Parathyroid adenoma (tissue), 2 donors: ENCODE results near the gene TBK1.

ENCODE experiments used
- H2AFZ ChIP-seq: fragments of 300-600 bp; sonication (generic); one replicate; pipeline ENCODE4 v1.7.0; 2017; ENCODE audit warnings: antibody characterized with exemption, mild to moderate bottlenecking
- H3K27ac ChIP-seq: fragments of 300-600 bp; sonication (generic); one replicate; pipeline ENCODE4 v1.7.0; 2017
- H3K27me3 ChIP-seq: fragments of 300-600 bp; sonication (generic); one replicate; pipeline ENCODE4 v1.7.0; 2017; ENCODE audit warnings: low read length; ENCODE audit not compliant: control insufficient read depth, insufficient read depth
- H3K36me3 ChIP-seq: fragments of 300-600 bp; sonication (generic); one replicate; pipeline ENCODE4 v1.7.0; 2017; ENCODE audit warnings: low read length; ENCODE audit not compliant: control insufficient read depth, insufficient read depth
- H3K4me1 ChIP-seq: fragments of 300-600 bp; sonication (generic); one replicate; pipeline ENCODE4 v1.7.0; 2017; ENCODE audit warnings: control low read depth
- H3K4me2 ChIP-seq: fragments of 300-600 bp; sonication (generic); one replicate; pipeline ENCODE4 v1.7.0; 2017; ENCODE audit warnings: low read length
- H3K4me3 ChIP-seq: fragments of 300-600 bp; sonication (generic); one replicate; pipeline ENCODE4 v1.7.0; 2017; ENCODE audit warnings: low read depth, low read length
- H3K79me2 ChIP-seq: fragments of 300-600 bp; sonication (generic); one replicate; pipeline ENCODE4 v1.7.0; 2017; ENCODE audit warnings: control low read depth
- H3K9ac ChIP-seq: fragments of 300-600 bp; sonication (generic); one replicate; pipeline ENCODE4 v1.7.0; 2017; ENCODE audit warnings: mild to moderate bottlenecking
- H3K9me3 ChIP-seq: fragments of 300-600 bp; sonication (generic); one replicate; pipeline ENCODE4 v1.7.0; 2017; ENCODE audit warnings: low read length; ENCODE audit not compliant: control insufficient read depth
- CTCF ChIP-seq: fragments of 300-600 bp; sonication (generic); IDR thresholded peaks from one replicate; pipeline ENCODE4 v1.7.0; 2017; ENCODE audit warnings: antibody characterized with exemption, mild to moderate bottlenecking
- donor health status: primary hyperparathyroidism.

Gene TBK1

DNA sequence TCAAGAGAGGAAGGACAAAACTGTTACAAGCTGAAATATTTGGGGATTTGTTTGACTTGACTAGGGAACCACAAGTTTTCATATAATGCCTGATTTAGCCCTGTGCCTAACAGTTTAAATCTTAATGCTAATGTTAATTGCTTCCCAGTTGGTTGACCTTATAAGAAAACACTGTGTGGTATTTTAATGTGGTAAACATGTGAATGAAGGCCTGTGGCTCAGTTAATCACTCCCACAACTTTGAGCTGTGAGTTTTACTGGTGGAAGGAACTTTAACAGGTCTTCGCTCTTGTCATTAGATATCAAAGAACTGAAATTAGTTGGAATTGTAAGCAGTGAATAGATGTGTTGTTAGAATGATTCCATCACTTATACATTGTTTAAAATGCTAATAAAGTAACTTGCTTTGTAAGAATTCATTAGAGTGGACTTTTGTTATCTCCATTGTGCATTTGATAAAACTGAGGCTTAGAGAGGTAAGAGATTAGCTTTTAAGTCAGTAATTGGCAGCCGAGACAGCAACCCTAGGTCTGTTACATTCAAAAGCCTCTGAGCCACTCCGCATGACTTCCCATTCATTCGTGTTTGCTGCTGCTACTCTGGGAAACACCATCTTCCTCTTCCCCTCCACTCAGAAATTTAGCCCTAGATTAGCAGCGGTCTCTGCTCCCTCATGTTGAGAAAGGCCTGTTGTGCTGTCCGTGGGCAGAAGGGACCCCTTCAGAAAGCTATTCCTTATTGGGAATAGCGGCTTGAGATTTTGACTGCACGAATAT, 1.0 kb upstream of the TBK1 start:
- TF ChIP-seq CTCF, result no peak
- no peaks in the 10 kb centered on the region for H3K36me3 ChIP-seq
- peak overlapping the region; percentile 98 for H3K4me2 ChIP-seq
- peaks cover 10% of the 10 kb centered on the region for H3K79me2 ChIP-seq
- peaks cover 6% of the 10 kb centered on the region for H3K4me1 ChIP-seq
- no peak overlapping the region for H3K9ac ChIP-seq
- H3K27me3 ChIP-seq, result no peaks in the 10 kb centered on the region
- peak overlapping the region; percentile 96 for H2AFZ ChIP-seq
- H3K4me3 ChIP-seq, result peak overlapping the region; percentile 92
- H3K9me3 ChIP-seq, result no peaks in the 10 kb centered on the region
- H3K27ac ChIP-seq, result peak overlapping the region; percentile 83

DNA sequence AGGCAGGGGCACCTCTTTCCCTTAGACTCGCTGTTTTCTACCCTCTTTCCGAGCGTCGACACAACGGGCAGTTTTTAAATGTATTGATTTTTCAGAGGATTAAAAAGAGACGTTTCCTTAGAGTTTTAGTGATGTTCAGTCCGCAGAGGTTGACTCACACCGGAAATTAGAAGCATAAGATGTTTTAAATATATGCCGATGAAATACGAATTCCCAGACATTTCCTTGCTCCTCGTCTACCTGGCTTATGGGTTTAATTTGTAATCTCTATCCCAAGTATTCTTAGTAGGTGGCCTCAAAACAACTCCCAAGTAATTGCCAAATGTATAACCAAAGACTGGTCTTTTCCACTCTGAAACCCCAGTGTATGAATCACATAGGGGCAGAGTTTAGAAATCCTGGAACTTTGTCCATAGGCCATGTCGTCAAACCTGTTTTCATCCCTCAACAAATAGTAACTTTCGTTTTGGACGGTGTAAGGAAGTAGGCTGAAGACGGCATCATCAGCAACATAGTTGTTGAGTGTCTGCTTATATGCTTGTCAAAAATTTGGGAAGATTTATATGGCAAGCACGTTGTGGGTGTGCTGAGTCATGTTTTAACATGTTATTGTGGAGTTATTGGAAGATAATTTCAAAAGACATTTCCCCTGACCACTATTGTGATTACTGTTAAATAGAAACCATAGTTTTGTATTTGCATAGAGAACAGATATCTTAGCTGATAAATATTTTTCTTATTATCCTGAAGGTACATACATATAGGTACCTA, 824 bp downstream of the TBK1 start:
- peaks cover 6% of the 10 kb centered on the region for H3K4me1 ChIP-seq
- peaks cover 10% of the 10 kb centered on the region for H3K79me2 ChIP-seq
- H3K27ac ChIP-seq, result peak overlapping the region; percentile 83
- no peaks in the 10 kb centered on the region for H3K9me3 ChIP-seq
- peak overlapping the region; percentile 96 for H2AFZ ChIP-seq
- no peaks in the 10 kb centered on the region for H3K36me3 ChIP-seq
- H3K9ac ChIP-seq, result no peak overlapping the region
- H3K27me3 ChIP-seq, result no peaks in the 10 kb centered on the region
- TF ChIP-seq CTCF, result no peak
- peak overlapping the region; percentile 98 for H3K4me2 ChIP-seq
- H3K4me3 ChIP-seq, result peak overlapping the region; percentile 92

DNA sequence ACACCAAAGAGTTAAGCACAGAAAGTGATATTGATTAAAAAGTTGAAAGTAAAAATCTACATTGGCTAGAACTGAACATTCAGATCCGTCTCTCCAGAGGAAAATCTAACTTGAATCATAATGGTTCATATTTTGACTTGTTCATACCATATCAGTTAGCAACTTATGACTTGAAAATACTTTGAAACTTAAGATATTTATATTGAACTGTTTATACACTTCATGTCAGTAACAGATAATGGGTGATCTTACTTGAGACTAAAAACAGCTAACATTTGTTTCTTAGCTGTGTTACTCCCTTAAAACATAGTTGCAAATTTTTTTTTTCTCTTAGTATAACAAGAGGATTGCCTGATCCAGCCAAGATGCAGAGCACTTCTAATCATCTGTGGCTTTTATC, 3.6 kb downstream of the TBK1 start:
- no peak overlapping the region for H3K27ac ChIP-seq
- H3K4me1 ChIP-seq, result peaks cover 6% of the 10 kb centered on the region
- peaks cover 14% of the 10 kb centered on the region for H3K79me2 ChIP-seq
- no peaks in the 10 kb centered on the region for H3K9me3 ChIP-seq
- H3K4me2 ChIP-seq, result no peak overlapping the region
- no peaks in the 10 kb centered on the region for H3K27me3 ChIP-seq
- no peak for TF ChIP-seq CTCF
- H3K36me3 ChIP-seq, result no peaks in the 10 kb centered on the region
- H3K9ac ChIP-seq, result no peak overlapping the region
- H2AFZ ChIP-seq, result no peak overlapping the region
- no peak overlapping the region for H3K4me3 ChIP-seq

DNA sequence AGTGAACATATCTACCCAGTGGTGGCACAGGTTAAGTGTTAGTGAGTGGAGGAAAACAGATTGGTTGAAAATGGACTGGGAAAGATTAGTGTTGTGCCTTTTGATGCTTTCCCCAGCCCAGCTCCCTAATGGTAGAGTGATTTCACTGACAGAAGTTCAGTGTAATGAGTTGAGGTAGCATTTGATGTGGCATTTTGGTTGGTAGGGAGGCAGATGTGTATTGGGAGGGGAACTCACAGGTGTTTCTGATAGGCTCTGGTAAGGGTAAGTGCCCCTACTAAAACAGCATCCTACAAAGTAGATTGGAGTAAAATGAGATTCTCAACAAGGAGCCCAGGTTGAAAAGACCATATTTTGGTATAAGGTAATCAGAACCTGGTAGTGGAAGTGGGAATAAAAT, 4.2 kb downstream of the TBK1 start:
- Histone ChIP-seq H3K27me3 (no peaks in the 10 kb centered on the region), H3K79me2 (peaks cover 14% of the 10 kb centered on the region), H3K4me2 (no peak overlapping the region), H3K4me1 (peaks cover 5% of the 10 kb centered on the region), H2AFZ (no peak overlapping the region), H3K9me3 (no peaks in the 10 kb centered on the region), H3K36me3 (no peaks in the 10 kb centered on the region), H3K27ac (no peak overlapping the region), H3K4me3 (no peak overlapping the region), H3K9ac (no peak overlapping the region)
- no peak for TF ChIP-seq CTCF
